Subcutaneous abdominal adipose tissue (tissue), 5 donors: Measurements from ENCODE around the gene OR2Z1.
"Not testable (repeated sequence)": the region's sequence is repeated elsewhere in the genome, so short reads cannot be mapped to it uniquely, and the experiment has no call there.

Source experiments
- H3K27ac ChIP-seq: one replicate; pipeline ENCODE4 v1.7.0; 2013; ENCODE audit warnings: low read depth, mild to moderate bottlenecking, inconsistent platforms, low read length, moderate library complexity
- H3K27me3 ChIP-seq, 5 donors: one replicate each; pipeline ENCODE4 v1.7.0; 2013; ENCODE audit warnings: low read length in 5 of 5, inconsistent platforms in 1 of 5; ENCODE audit not compliant: control insufficient read depth in 5 of 5, insufficient read depth in 4 of 5
- H3K36me3 ChIP-seq, 5 donors: one replicate each; pipeline ENCODE4 v1.7.0; 2013; ENCODE audit warnings: low read length in 5 of 5; ENCODE audit not compliant: control insufficient read depth in 5 of 5, insufficient read depth in 5 of 5
- H3K4me1 ChIP-seq, 5 donors: one replicate each; pipeline ENCODE4 v1.7.0; 2013; ENCODE audit warnings: low read length in 5 of 5, mild to moderate bottlenecking in 3 of 5, moderate library complexity in 1 of 5; ENCODE audit not compliant: control insufficient read depth in 5 of 5, insufficient read depth in 5 of 5
- H3K4me3 ChIP-seq, 5 donors: one replicate each; pipeline ENCODE4 v1.7.0; 2013; ENCODE audit warnings: low read length in 5 of 5, low read depth in 1 of 5
- H3K9ac ChIP-seq, 5 donors: one replicate each; pipeline ENCODE4 v1.7.0; 2013; ENCODE audit warnings: low read length in 5 of 5, mild to moderate bottlenecking in 4 of 5, moderate library complexity in 3 of 5
- H3K9me3 ChIP-seq, 5 donors: one replicate each; pipeline ENCODE4 v1.7.0; 2013; ENCODE audit warnings: low read length in 5 of 5; ENCODE audit not compliant: control insufficient read depth in 5 of 5
- donor health status: healthy.
- donor health status: healthy.
- donor health status: healthy.
- donor health status: healthy.
- donor health status: healthy.

The OR2Z1 gene

DNA sequence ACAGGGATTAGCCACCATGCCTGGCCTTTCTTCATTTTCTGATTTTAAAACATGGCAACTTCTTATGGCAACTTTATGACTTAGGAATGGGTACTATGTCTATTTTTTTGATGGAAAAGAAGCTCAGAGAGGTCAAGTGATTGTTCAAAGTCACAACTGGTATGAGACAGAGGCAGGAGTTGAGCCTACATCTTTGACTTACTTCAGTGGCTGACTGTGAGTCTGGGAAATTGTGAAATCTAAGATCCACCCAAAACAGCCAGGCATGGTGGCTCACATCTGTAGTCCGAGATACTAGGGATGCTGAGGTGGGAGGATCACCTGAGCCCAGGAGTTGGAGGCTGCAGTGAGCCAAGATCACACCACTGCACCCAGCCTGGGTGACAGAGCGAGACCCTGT is 20.5 kb upstream of the OR2Z1 start:
- H3K9ac ChIP-seq = no peak overlapping the region
- no peaks in the 10 kb centered on the region for H3K4me1 ChIP-seq
- peaks cover 0 to 4% (median 0%) of the 10 kb centered on the region in 5 donors for H3K9me3 ChIP-seq
- no peak overlapping the region for H3K27ac ChIP-seq
- H3K27me3 ChIP-seq = peaks cover 13 to 28% (median 21%) of the 10 kb centered on the region in 5 donors
- H3K4me3 ChIP-seq = no peak overlapping the region
- no peaks in the 10 kb centered on the region for H3K36me3 ChIP-seq

DNA sequence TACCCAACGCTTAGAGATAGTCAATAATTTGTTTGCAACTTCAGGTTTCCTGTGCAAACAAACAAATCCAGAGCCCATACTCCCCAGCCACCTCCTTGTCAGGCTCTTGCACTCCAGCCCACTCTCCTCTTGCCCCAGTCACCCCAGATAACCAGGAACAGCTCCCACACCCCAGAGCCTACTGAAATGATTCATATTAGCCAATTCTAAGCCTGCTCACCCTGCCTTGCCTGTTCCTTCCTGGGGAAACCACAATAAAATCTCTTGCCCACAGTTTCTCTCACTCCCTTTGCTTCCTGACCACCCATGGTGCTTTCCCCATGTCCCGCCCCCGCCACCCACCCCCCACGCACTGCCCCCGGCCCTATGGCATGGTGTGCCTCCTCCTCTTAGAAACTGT is 19.1 kb upstream of the OR2Z1 start:
- Histone ChIP-seq H3K4me1 (no peaks in the 10 kb centered on the region), H3K9ac (no peak overlapping the region), H3K27ac (no peak overlapping the region), H3K9me3 (peaks cover 0 to 4% (median 0%) of the 10 kb centered on the region in 5 donors), H3K4me3 (no peak overlapping the region), H3K27me3 (peaks cover 9 to 17% (median 14%) of the 10 kb centered on the region in 5 donors), H3K36me3 (no peaks in the 10 kb centered on the region)

GRCh38 chr19:8703223-8703622 is 18.2 kb upstream of the OR2Z1 start:
- Histone ChIP-seq H3K4me3 (no peak overlapping the region), H3K36me3 (no peaks in the 10 kb centered on the region), H3K27ac (no peak overlapping the region), H3K4me1 (no peaks in the 10 kb centered on the region), H3K9ac (no peak overlapping the region), H3K27me3 (peaks cover 4 to 9% (median 5%) of the 10 kb centered on the region in 5 donors), H3K9me3 (no peaks in the 10 kb centered on the region)

DNA sequence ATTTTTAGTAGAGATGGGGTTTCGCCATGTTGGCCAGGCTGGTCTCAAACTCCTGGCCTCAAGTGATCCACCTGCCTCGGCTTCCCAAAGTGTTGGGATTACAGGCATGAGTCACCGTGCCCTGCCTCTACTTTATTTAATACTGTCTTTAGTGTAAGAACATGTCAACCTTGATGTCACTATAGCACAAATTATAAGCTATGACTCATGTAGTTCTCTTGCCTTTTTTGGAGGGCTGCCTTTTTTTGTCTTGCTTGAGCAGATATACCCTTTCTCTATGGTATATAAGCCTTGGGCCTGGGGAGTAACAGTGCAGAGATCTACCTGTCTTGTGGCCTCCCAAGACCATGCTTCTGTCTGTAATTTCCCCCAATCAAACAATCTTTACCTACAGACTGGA is 16.1 kb upstream of the OR2Z1 start:
- H3K27ac ChIP-seq, H3K36me3 ChIP-seq, H3K4me1 ChIP-seq, H3K9ac ChIP-seq, H3K27me3 ChIP-seq, H3K4me3 ChIP-seq, H3K9me3 ChIP-seq: not testable (repeated sequence)

DNA sequence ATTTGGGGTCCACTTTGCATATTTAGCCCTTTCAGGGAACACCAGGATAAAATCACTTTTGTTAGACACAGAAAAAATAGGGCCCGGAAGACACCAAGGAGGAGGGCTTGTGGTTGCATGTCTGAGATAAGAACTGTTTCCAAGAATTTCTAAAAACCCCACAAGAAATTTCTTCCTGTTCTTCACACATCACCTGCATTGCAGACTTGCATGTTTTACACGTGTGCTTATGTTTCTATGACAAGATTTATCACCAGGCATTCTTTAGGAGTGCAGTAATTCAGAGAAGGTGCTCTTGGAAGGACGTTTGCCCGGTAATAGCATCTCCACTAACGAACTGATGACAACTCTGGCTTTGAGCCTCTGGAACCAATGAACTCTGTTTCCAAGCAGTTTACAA is 15.7 kb upstream of the OR2Z1 start:
- Histone ChIP-seq H3K9ac (no peak overlapping the region), H3K36me3 (no peaks in the 10 kb centered on the region), H3K27ac (no peak overlapping the region), H3K9me3 (no peaks in the 10 kb centered on the region), H3K4me1 (no peaks in the 10 kb centered on the region), H3K27me3 (peaks cover 0 to 9% (median 2%) of the 10 kb centered on the region in 5 donors), H3K4me3 (no peak overlapping the region)

- not testable (repeated sequence) for H3K4me1 ChIP-seq, H3K27ac ChIP-seq, H3K36me3 ChIP-seq, H3K27me3 ChIP-seq, H3K4me3 ChIP-seq, H3K9ac ChIP-seq
- peaks cover 5 to 12% (median 12%) of the 10 kb centered on the region in 5 donors for H3K9me3 ChIP-seq
These were observed 11.1 kb upstream of the OR2Z1 start for GRCh38 chr19:8710337-8710736.

DNA sequence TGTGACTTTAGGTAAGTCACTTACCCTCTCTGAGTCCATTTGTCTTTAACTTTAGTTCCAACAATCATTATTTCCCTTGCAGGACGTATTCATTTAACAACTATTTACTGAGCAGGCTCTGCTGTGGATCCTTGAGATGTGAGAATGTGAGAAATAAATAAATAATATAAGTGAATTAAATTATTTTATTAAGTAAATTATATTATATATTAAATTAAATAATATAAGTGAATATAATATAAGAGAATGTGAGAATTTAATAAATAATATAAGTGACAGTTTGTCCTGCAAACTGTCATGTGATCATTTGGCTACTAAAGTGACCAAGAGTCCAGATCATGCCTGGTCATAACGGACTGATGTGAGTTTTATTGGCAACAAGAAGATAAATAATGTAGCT is 598 bp downstream of the OR2Z1 start:
- Histone ChIP-seq H3K9me3 (peaks cover 0 to 2% (median 0%) of the 10 kb centered on the region in 5 donors), H3K4me3 (no peak overlapping the region), H3K9ac (no peak overlapping the region), H3K36me3 (no peaks in the 10 kb centered on the region), H3K27me3 (peaks cover 0 to 7% (median 0%) of the 10 kb centered on the region in 5 donors), H3K4me1 (no peaks in the 10 kb centered on the region), H3K27ac (no peak overlapping the region)

- no peak overlapping the region for H3K9ac ChIP-seq
- H3K27ac ChIP-seq = no peak overlapping the region
- H3K9me3 ChIP-seq = no peaks in the 10 kb centered on the region
- no peaks in the 10 kb centered on the region for H3K36me3 ChIP-seq
- no peaks in the 10 kb centered on the region for H3K4me1 ChIP-seq
- H3K27me3 ChIP-seq = peaks cover 0 to 7% (median 0%) of the 10 kb centered on the region in 5 donors
- H3K4me3 ChIP-seq = no peak overlapping the region
These were observed 2.8 kb downstream of the OR2Z1 start for GRCh38 chr19:8724276-8724675.

DNA sequence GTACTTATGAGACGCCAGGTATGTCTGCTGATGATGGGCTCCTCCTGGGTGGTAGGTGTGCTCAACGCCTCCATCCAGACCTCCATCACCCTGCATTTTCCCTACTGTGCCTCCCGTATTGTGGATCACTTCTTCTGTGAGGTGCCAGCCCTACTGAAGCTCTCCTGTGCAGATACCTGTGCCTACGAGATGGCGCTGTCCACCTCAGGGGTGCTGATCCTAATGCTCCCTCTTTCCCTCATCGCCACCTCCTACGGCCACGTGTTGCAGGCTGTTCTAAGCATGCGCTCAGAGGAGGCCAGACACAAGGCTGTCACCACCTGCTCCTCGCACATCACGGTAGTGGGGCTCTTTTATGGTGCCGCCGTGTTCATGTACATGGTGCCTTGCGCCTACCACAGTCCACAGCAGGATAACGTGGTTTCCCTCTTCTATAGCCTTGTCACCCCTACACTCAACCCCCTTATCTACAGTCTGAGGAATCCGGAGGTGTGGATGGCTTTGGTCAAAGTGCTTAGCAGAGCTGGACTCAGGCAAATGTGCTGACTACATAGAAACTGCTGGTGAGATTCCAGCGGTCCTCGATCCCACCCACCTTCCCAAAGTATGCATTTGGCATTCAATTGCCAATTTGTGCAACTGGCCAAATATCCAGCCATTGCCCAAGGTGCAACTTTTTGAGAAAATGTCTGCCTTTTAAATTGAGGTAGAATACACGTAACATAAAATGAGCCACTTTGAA is 10.2 kb downstream of the OR2Z1 start:
- H3K4me3 ChIP-seq = no peak overlapping the region
- H3K9ac ChIP-seq = no peak overlapping the region
- no peak overlapping the region for H3K27ac ChIP-seq
- peaks cover 0 to 6% (median 0%) of the 10 kb centered on the region in 5 donors for H3K9me3 ChIP-seq
- peaks cover 0 to 9% (median 0%) of the 10 kb centered on the region in 5 donors for H3K27me3 ChIP-seq
- H3K36me3 ChIP-seq = no peaks in the 10 kb centered on the region
- H3K4me1 ChIP-seq = no peaks in the 10 kb centered on the region

GRCh38 chr19:8738377-8738776 is 16.9 kb downstream of the OR2Z1 start:
- no peaks in the 10 kb centered on the region for H3K9me3 ChIP-seq
- no peaks in the 10 kb centered on the region for H3K36me3 ChIP-seq
- H3K9ac ChIP-seq = no peak overlapping the region
- no peak overlapping the region for H3K4me3 ChIP-seq
- H3K27me3 ChIP-seq = no peaks in the 10 kb centered on the region
- H3K27ac ChIP-seq = no peak overlapping the region
- H3K4me1 ChIP-seq = no peaks in the 10 kb centered on the region
